ENCODE results near the gene PUDP.
A peak's percentile ranks its signal among the peaks of the same experiment; 100 is the strongest.

Gene PUDP

DNA sequence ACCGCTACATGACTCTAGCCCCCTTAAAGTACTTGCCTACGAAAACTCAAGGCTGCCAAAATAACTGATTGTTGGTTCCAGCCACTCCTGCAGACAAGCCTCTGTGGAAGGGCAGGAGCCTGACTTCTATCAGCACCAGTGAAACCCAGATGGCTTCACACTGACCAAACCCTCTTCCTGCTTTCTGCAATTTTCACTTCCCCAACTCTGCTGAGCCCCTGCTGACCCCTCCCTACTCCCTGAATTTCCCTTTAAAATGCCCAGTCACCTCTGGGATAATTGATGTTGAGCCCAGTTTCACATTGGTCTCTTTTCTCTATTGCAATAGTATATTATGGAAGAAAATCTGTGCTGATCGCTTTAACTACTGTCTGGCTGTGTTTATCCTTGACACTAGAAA is 62.1 kb downstream of the PUDP start:
- H3K27ac ChIP-seq (ENCODE audit: low read depth, low read length): peak overlapping the region; percentile 34; the same call in 1 of the 2 replicates
- TF ChIP-seq, protein P1, sequence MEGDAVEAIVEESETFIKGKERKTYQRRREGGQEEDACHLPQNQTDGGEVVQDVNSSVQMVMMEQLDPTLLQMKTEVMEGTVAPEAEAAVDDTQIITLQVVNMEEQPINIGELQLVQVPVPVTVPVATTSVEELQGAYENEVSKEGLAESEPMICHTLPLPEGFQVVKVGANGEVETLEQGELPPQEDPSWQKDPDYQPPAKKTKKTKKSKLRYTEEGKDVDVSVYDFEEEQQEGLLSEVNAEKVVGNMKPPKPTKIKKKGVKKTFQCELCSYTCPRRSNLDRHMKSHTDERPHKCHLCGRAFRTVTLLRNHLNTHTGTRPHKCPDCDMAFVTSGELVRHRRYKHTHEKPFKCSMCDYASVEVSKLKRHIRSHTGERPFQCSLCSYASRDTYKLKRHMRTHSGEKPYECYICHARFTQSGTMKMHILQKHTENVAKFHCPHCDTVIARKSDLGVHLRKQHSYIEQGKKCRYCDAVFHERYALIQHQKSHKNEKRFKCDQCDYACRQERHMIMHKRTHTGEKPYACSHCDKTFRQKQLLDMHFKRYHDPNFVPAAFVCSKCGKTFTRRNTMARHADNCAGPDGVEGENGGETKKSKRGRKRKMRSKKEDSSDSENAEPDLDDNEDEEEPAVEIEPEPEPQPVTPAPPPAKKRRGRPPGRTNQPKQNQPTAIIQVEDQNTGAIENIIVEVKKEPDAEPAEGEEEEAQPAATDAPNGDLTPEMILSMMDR (IDR thresholded peaks at IDR 0.05; ENCODE audit: low read depth, low read length, poor library complexity, severe bottlenecking): no peak
- TF ChIP-seq EZH2phosphoT487 (IDR thresholded peaks at IDR 0.05; ENCODE audit: borderline replicate concordance, low read length): no peak
- no peaks in the 10 kb centered on the region for H4K20me1 ChIP-seq (ENCODE audit: control insufficient read depth, insufficient read depth, low read depth, low read length)
- peaks cover 24% of the 10 kb centered on the region for H3K36me3 ChIP-seq (ENCODE audit: control insufficient read depth, low read length)
- H3K27me3 ChIP-seq (ENCODE audit: control insufficient read depth, low read length): no peaks in the 10 kb centered on the region
- peak overlapping the region; percentile 6; the same call in 1 of the 2 replicates for H3K4me2 ChIP-seq (ENCODE audit: low read length)
- peaks cover 14% of the 10 kb centered on the region for H3F3A ChIP-seq (ENCODE audit: control insufficient read depth, insufficient read depth)
- H3K79me2 ChIP-seq (ENCODE audit: control insufficient read depth, low read length): peaks cover 43% of the 10 kb centered on the region
- peaks cover 76% of the 10 kb centered on the region for H3K4me1 ChIP-seq (ENCODE audit: control insufficient read depth, low read length)
- no peaks in the 10 kb centered on the region for H3K9me2 ChIP-seq (replicated peaks; ENCODE audit: control insufficient read depth, low read length)
- no peak overlapping the region for H3K4me3 ChIP-seq (ENCODE audit: low read length)
- H3K9me3 ChIP-seq (ENCODE audit: control insufficient read depth, insufficient read depth, low read length): no peaks in the 10 kb centered on the region

DNA sequence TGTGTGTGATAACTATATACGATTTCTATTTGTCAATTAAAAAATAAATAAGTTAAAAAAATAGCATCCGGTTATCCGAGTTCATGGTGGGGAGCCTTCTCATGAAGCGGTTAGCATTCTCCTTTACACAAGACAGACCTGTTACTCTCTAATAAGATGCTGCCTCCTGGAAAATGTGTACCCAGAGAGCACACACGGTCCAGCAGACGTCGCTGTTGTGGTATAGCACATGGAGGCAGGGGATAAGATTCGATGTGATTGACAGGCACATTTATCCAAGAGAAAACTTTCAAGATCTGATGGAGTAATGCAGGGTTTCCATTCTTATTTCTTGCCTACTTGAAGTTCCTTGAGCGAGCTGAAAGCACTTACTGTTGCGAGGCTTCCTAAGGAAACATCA is 63.1 kb downstream of the PUDP start:
- Histone ChIP-seq H3K9me2 (replicated peaks; ENCODE audit: control insufficient read depth, low read length) (no peaks in the 10 kb centered on the region), H3K27ac (ENCODE audit: low read depth, low read length) (peak overlapping the region; percentile 83; the same call in 1 of the 2 replicates), H3F3A (ENCODE audit: control insufficient read depth, insufficient read depth) (peaks cover 14% of the 10 kb centered on the region), H3K4me3 (ENCODE audit: low read length) (no peak overlapping the region), H4K20me1 (ENCODE audit: control insufficient read depth, insufficient read depth, low read depth, low read length) (no peaks in the 10 kb centered on the region), H3K4me2 (ENCODE audit: low read length) (no peak overlapping the region), H3K27me3 (ENCODE audit: control insufficient read depth, low read length) (no peaks in the 10 kb centered on the region), H3K36me3 (ENCODE audit: control insufficient read depth, low read length) (peaks cover 21% of the 10 kb centered on the region), H3K9me3 (ENCODE audit: control insufficient read depth, insufficient read depth, low read length) (no peaks in the 10 kb centered on the region), H3K79me2 (ENCODE audit: control insufficient read depth, low read length) (peaks cover 47% of the 10 kb centered on the region), H3K4me1 (ENCODE audit: control insufficient read depth, low read length) (peaks cover 70% of the 10 kb centered on the region)
- TF ChIP-seq, protein P1 (IDR thresholded peaks at IDR 0.05; ENCODE audit: low read depth, low read length, poor library complexity, severe bottlenecking): no peak
- TF ChIP-seq EZH2phosphoT487 (IDR thresholded peaks at IDR 0.05; ENCODE audit: borderline replicate concordance, low read length): no peak

DNA sequence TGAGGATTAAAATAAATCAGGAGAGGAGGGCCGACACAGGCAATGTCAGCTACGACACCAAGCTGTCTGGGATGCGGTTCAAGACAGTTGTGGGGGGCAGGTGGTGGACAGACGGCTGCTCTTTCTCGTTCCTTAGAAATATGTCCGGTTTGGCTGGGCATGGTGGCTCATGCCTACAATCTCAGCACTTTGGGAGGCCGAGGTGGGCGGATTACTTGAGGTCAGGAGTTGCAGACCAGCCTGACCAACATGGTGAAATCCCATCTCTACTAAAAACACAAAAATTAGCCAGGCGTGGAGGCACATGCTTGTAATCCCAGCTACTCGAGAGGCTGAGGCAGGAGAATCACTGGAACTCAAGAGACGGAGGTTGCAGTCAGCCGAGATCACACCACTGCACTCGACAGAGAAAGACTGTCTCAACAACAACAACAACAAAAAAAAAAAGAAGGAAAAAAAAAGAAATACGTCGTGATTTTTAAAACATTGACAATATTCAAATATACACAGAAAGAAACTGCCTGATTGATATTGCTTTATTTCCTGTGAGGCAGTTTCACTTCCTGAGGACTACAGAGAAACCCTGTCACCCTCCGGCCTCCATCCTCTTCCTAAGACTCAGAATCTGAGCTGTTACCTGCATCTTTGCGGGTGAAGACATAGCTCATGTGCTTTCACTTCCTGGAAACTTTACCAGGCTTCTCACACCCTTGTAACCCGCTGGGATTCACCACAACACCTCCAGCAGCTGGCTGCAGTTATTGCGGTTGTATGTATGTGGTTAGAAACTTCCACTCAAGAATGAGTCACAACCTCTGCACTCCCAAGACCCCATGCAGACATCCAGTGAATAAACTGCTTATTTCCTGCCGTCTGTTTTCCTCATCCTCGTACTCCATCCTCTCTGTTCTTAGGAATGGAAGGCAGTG is 64.2 kb downstream of the PUDP start:
- no peaks in the 10 kb centered on the region for H3K27me3 ChIP-seq (ENCODE audit: control insufficient read depth, low read length)
- peaks cover 52% of the 10 kb centered on the region for H3K79me2 ChIP-seq (ENCODE audit: control insufficient read depth, low read length)
- peak overlapping the region; percentile 83 for H3K27ac ChIP-seq (ENCODE audit: low read depth, low read length)
- peak overlapping the region; percentile 51 for H3K4me3 ChIP-seq (ENCODE audit: low read length)
- H3K4me2 ChIP-seq (ENCODE audit: low read length): peak overlapping the region; percentile 74
- no peaks in the 10 kb centered on the region for H3K9me3 ChIP-seq (ENCODE audit: control insufficient read depth, insufficient read depth, low read length)
- H3K36me3 ChIP-seq (ENCODE audit: control insufficient read depth, low read length): peaks cover 23% of the 10 kb centered on the region
- TF ChIP-seq EZH2phosphoT487 (IDR thresholded peaks at IDR 0.05; ENCODE audit: borderline replicate concordance, low read length): no peak
- TF ChIP-seq, protein P1 (IDR thresholded peaks at IDR 0.05; ENCODE audit: low read depth, low read length, poor library complexity, severe bottlenecking): no peak
- H3K4me1 ChIP-seq (ENCODE audit: control insufficient read depth, low read length): peaks cover 58% of the 10 kb centered on the region
- H3K9me2 ChIP-seq (replicated peaks; ENCODE audit: control insufficient read depth, low read length): no peaks in the 10 kb centered on the region
- no peaks in the 10 kb centered on the region for H4K20me1 ChIP-seq (ENCODE audit: control insufficient read depth, insufficient read depth, low read depth, low read length)
- H3F3A ChIP-seq (ENCODE audit: control insufficient read depth, insufficient read depth): peaks cover 14% of the 10 kb centered on the region; the same call in 1 of the 2 replicates

Measured in DOHH2 (cell line).